OCI-LY3 (cell line): Measurements from ENCODE around the gene FAM216A.

Experiments used
- CTCF ChIP-seq: fragments of 200-600, 300-600 bp; sonication (generic); IDR thresholded peaks from 2 replicates; pipeline ENCODE4 v1.5.1; 2014; ENCODE audit warnings: antibody characterized with exemption, low read length, low read depth
- EZH2phosphoT487 ChIP-seq: fragments of 200-600 bp; shearing (Covaris generic); IDR thresholded peaks from 2 replicates; pipeline ENCODE4 v1.6.1; 2018; ENCODE audit warnings: antibody characterized with exemption, mixed run types, low read depth

DNA sequence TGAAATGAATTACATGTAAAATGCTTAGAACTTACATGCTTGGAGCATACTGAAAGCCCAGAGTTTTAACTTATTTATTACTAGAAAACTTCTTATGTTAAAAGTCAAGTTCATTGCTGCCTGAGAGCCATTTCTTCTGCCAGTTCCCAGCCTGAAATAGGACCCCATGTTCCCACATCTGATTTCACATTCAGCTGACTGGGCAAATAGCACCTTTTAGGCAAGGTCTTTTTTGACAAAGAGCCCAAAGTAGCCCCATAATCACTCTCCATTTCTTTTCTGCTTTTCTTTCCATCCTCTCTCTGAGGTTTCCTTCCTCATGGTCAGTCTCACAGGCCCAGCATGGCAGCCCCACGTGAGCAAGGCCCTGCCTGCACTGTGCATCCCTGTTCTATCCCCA lies 17.4 kb upstream of the FAM216A start:
- TF ChIP-seq CTCF (no peak), EZH2phosphoT487 (no peak)
